K562 (cell line): ENCODE measurements around the gene SMOC2.

Source experiments
- ARID3A ChIP-seq: IDR thresholded peaks from 2 replicates; pipeline ENCODE4 v1.6.1; 2012; ENCODE audit warnings: low read depth, low read length, improper control_type of control experiment, borderline replicate concordance
- BRCA1 ChIP-seq, 2 experiments: fragments of 450-650 bp in 1 of 2; sonication (generic) in 1 of 2; formaldehyde crosslinking in 1 of 2; IDR thresholded peaks; 2 replicates each; pipeline versions ENCODE4 v1.5.0 to v1.6.1; 2017 to 2020; ENCODE audit warnings: mild to moderate bottlenecking in 1 of 2, missing genetic modification reagents in 1 of 2
- ERF ChIP-seq: fragments of 450-650 bp; formaldehyde crosslinking; IDR thresholded peaks from 2 replicates; pipeline ENCODE4 v1.4.0; 2020; ENCODE audit warnings: mild to moderate bottlenecking, mixed read lengths
- MAFG ChIP-seq: fragments of 450-650 bp; conservative IDR thresholded peaks from 2 replicates; pipeline ENCODE4 v1.6.1; 2016; ENCODE audit warnings: missing genetic modification characterization, missing compliant biosample characterization
- MYNN ChIP-seq, 2 experiments: sonication (generic); formaldehyde crosslinking in 1 of 2; IDR thresholded peaks; 2 replicates each; pipeline versions ENCODE4 v1.5.0 to v1.6.1; 2016 to 2020; ENCODE audit warnings: antibody characterized with exemption in 1 of 2, missing genetic modification reagents in 1 of 2
- USF1 ChIP-seq: sonication (generic); formaldehyde crosslinking; IDR thresholded peaks from 2 replicates; pipeline ENCODE4 v1.9.0; 2022; ENCODE audit warnings: mild to moderate bottlenecking, missing genetic modification reagents
- TF ChIP-seq, protein P1 (sequence below): fragments of 250-450 bp; sonication (Bioruptor Pico); IDR thresholded peaks from 2 replicates; pipeline ENCODE4 v1.8.0; 2021; ENCODE audit warnings: borderline replicate concordance, mild to moderate bottlenecking, moderate library complexity; ENCODE audit not compliant: poor library complexity, severe bottlenecking

- TF ChIP-seq BRCA1 (IDR thresholded peaks at IDR 0.05) = no peak
- no peak for TF ChIP-seq BRCA1 (CRISPR knock-in tag; IDR thresholded peaks at IDR 0.05)
- TF ChIP-seq, protein P1, sequence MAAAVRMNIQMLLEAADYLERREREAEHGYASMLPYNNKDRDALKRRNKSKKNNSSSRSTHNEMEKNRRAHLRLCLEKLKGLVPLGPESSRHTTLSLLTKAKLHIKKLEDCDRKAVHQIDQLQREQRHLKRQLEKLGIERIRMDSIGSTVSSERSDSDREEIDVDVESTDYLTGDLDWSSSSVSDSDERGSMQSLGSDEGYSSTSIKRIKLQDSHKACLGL (CRISPR knock-in tag) = no peak
- TF ChIP-seq MYNN (IDR thresholded peaks at IDR 0.05) = no peak
- no peak for TF ChIP-seq MYNN (CRISPR knock-in tag; IDR thresholded peaks at IDR 0.05)
- no peak for TF ChIP-seq USF1
- TF ChIP-seq ERF = no peak
- TF ChIP-seq ARID3A = no peak
- TF ChIP-seq MAFG (tag) = no peak
These were observed 56.4 kb downstream of the SMOC2 start for GRCh38 chr6:168497381-168497780.
